ENCODE results near the gene C22orf31. TPM values are rescaled to one million over a fixed set of nuclear protein-coding genes. Genes with fewer than 3 reads are reported as not detected.

C22orf31 gene
- total and polyA plus RNA-seq, 4 experiments from 2014 or later, result not detected

GRCh38 chr22:29098296-29098695, 36.7 kb upstream of the C22orf31 start:
- intact Hi-C loops (cut with micrococcal nuclease), result no loop called here
- CTCF ChIA-PET (ENCODE audit: partially characterized antibody), result no interaction called here
- H3K4me1 Mint-ChIP-seq, result no peaks in the 10 kb centered on the region

DNA sequence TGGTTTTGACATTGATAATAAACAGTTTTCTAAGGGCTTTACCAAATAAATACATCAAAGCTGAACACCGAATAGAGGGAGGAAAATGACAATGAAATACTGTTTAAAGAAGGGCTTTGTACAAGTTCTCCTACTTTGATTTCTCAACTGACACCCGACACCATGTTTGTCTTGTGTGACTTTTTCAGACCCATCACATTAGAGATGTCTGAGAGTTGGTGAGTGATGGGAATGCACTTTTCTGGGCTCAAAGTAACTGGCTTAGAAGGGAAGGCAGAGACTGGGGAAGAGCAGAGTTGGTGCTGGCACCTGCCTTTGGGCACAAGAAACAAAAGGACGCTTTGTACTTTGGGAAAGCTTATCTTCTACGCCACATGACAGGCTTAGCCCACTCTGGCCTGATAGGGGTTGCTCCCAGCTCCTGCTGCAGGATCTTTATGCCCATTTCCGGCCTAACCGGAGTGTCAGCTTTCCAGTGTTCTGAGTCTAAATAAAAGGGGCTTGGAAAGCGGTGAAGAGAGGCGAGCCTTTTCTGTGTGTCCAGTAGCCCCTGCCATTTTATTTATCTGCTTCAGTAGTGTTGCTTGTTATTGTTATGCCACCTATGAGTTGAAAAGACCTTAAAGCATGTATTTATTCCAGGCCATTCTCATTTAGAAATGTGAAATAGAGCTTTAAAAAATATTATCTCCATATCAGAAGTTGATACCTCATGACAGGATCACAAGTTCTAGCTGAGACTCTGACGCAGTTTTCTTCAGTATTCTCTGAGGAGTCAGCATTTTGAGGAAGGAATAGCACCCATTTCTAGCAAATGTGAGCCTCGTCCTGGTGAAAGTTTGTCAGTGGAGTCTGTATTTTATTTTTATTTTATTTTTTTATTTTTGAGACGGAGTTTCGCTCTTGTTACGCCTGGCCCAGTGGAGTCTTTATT, 35.4 kb upstream of the C22orf31 start:
- Histone ChIP-seq H3K27ac (ENCODE audit: low read depth, low read length) (no peak overlapping the region), H3K4me1 (ENCODE audit: insufficient read depth, low read length) (no peaks in the 10 kb centered on the region), H3K9me3 (ENCODE audit: control insufficient read depth in 1 of 2, low read length in 2 of 2) (no peaks in the 10 kb centered on the region), H3K36me3 (ENCODE audit: insufficient read depth, low read length) (no peaks in the 10 kb centered on the region), H3K27me3 (ENCODE audit: insufficient read depth, low read length) (no peaks in the 10 kb centered on the region), H3K4me3 (ENCODE audit: low read length in 2 of 2) (no peak overlapping the region)
- intact Hi-C loops (cut with micrococcal nuclease), result no loop called here
- no peak for DNase-seq
- H3K4me1 Mint-ChIP-seq, result no peaks in the 10 kb centered on the region
- no peaks in the 10 kb centered on the region for H3K36me3 Mint-ChIP-seq
- H3K4me3 Mint-ChIP-seq, result no peak overlapping the region
- no peak overlapping the region for H3K27ac Mint-ChIP-seq
- ChIA-PET POLR2A (ENCODE audit: partially characterized antibody) (no interaction called here), CTCF (ENCODE audit: partially characterized antibody) (no interaction called here)
- peaks cover 2 to 4% of the 10 kb centered on the region in 2 donors for H3K27me3 Mint-ChIP-seq
- no peaks in the 10 kb centered on the region for H3K9me3 Mint-ChIP-seq

More at GRCh38 chr22:29098296-29098695, 36.7 kb upstream of the C22orf31 start:
- no peak overlapping the region for H3K4me3 Mint-ChIP-seq
- H3K4me3 ChIP-seq (ENCODE audit: low read length in 2 of 2), result no peak overlapping the region
- H3K27ac ChIP-seq (ENCODE audit: low read depth, low read length), result no peak overlapping the region
- peaks cover 1 to 5% of the 10 kb centered on the region in 2 donors for H3K27me3 Mint-ChIP-seq
- H3K4me1 ChIP-seq (ENCODE audit: insufficient read depth, low read length), result no peaks in the 10 kb centered on the region
- H3K9me3 Mint-ChIP-seq, result no peaks in the 10 kb centered on the region
- no peaks in the 10 kb centered on the region for H3K9me3 ChIP-seq (ENCODE audit: control insufficient read depth in 1 of 2, low read length in 2 of 2)
- H3K27me3 ChIP-seq (ENCODE audit: insufficient read depth, low read length), result no peaks in the 10 kb centered on the region
- H3K27ac Mint-ChIP-seq, result no peak overlapping the region
- no peaks in the 10 kb centered on the region for H3K36me3 Mint-ChIP-seq
- no peak for DNase-seq
- POLR2A ChIA-PET (ENCODE audit: partially characterized antibody), result no interaction called here
- no peaks in the 10 kb centered on the region for H3K36me3 ChIP-seq (ENCODE audit: insufficient read depth, low read length)

- POLR2A ChIA-PET (ENCODE audit: partially characterized antibody), result interaction anchor here (0.7 kb wide), 1 partner anchor 509 kb away, joined by 3 read pairs; no protein-coding TSS in a partner anchor
Measured at GRCh38 chr22:29095459-29095858, 33.8 kb upstream of the C22orf31 start.

DNA sequence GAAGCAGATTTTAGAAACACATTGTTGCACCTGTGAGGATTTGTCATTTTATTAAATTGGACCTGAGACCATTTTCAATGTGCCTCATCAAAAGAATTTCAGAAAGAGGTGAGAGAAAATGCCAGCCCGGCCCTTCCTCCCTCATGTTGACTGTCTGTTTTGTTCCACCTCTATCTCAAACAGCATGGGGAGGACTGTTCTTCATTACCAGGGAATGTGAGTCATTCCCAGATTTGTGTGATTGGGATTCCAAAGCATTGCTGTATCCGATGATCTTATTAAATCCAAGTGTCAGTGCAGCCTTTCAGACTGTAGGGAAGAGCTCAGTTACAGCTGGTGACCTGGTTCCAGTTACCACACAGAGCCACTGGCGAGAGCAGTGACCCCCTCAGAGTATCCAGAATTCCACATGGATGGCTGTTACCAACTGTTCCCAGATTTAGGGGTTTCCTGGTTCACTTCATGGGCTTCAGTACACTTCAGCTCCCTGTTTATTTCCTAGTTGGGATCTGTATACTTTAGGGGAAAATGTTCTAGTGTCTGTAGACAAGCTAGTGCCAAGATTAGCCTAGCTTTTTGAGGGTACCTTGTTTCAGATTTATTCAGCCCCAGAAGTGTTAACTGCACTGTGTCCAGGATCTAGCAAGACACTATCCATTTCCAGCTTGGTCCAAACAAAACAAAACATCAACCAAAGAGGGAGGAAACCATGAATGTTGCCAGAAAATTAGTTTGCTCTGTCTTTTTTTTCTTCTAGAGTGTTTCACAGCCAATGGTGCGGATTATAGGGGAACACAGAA, 32.1 kb upstream of the C22orf31 start:
- no peaks in the 10 kb centered on the region for H3K27me3 ChIP-seq (ENCODE audit: insufficient read depth, low read length)
- H3K9me3 ChIP-seq (ENCODE audit: control insufficient read depth in 1 of 2, low read length in 2 of 2), result no peaks in the 10 kb centered on the region
- no peak overlapping the region for H3K4me3 ChIP-seq (ENCODE audit: low read length in 2 of 2)
- H3K36me3 ChIP-seq (ENCODE audit: insufficient read depth, low read length), result no peaks in the 10 kb centered on the region
- Mint-ChIP-seq H3K4me3 (no peak overlapping the region), H3K4me1 (no peaks in the 10 kb centered on the region), H3K27ac (no peak overlapping the region), H3K36me3 (no peaks in the 10 kb centered on the region), H3K9me3 (no peaks in the 10 kb centered on the region), H3K27me3 (peaks cover 15% of the 10 kb centered on the region in 2 donors)
- H3K4me1 ChIP-seq (ENCODE audit: insufficient read depth, low read length), result no peaks in the 10 kb centered on the region
- intact Hi-C loops (cut with micrococcal nuclease), result no loop called here
- DNase-seq, result no peak
- no peak overlapping the region for H3K27ac ChIP-seq (ENCODE audit: low read depth, low read length)
- CTCF ChIA-PET (ENCODE audit: partially characterized antibody), result interaction anchor here (0.6 to 0.9 kb wide), 2 partner anchors 15 to 18 kb away, joined by 3 read pairs; no protein-coding TSS in a partner anchor
- POLR2A ChIA-PET (ENCODE audit: partially characterized antibody), result no interaction called here

More at GRCh38 chr22:29095459-29095858, 33.8 kb upstream of the C22orf31 start:
- CTCF ChIA-PET (ENCODE audit: partially characterized antibody), result interaction anchor here (0.6 kb wide), 1 partner anchor 140 kb away, joined by 3 read pairs; no protein-coding TSS in a partner anchor
- Mint-ChIP-seq H3K27me3 (peaks cover 7 to 8% of the 10 kb centered on the region in 2 donors), H3K27ac (no peak overlapping the region), H3K36me3 (no peaks in the 10 kb centered on the region), H3K9me3 (no peaks in the 10 kb centered on the region), H3K4me3 (no peak overlapping the region), H3K4me1 (no peaks in the 10 kb centered on the region)
- no peak for DNase-seq
- Histone ChIP-seq H3K4me3 (ENCODE audit: low read length in 2 of 2) (no peak overlapping the region), H3K4me1 (ENCODE audit: insufficient read depth, low read length) (no peaks in the 10 kb centered on the region), H3K27me3 (ENCODE audit: insufficient read depth, low read length) (no peaks in the 10 kb centered on the region), H3K9me3 (ENCODE audit: control insufficient read depth in 1 of 2, low read length in 2 of 2) (no peaks in the 10 kb centered on the region), H3K27ac (ENCODE audit: low read depth, low read length) (no peak overlapping the region), H3K36me3 (ENCODE audit: insufficient read depth, low read length) (no peaks in the 10 kb centered on the region)
- intact Hi-C loops (cut with micrococcal nuclease), result no loop called here

- intact Hi-C loops (cut with micrococcal nuclease), result no loop called here
- no peak overlapping the region for H3K4me3 Mint-ChIP-seq
- ChIA-PET CTCF (ENCODE audit: partially characterized antibody) (interaction anchor here (0.6 kb wide), 1 partner anchor 14 kb away, joined by 3 read pairs; no protein-coding TSS in a partner anchor), POLR2A (ENCODE audit: partially characterized antibody) (no interaction called here)
- H3K4me1 Mint-ChIP-seq, result no peaks in the 10 kb centered on the region
- no peaks in the 10 kb centered on the region for H3K4me1 ChIP-seq (ENCODE audit: insufficient read depth, low read length)
- H3K27me3 ChIP-seq (ENCODE audit: insufficient read depth, low read length), result no peaks in the 10 kb centered on the region
- H3K36me3 Mint-ChIP-seq, result no peaks in the 10 kb centered on the region
- peaks cover 16% of the 10 kb centered on the region in 2 donors for H3K27me3 Mint-ChIP-seq
- H3K36me3 ChIP-seq (ENCODE audit: insufficient read depth, low read length), result no peaks in the 10 kb centered on the region
- H3K27ac ChIP-seq (ENCODE audit: low read depth, low read length), result no peak overlapping the region
- H3K4me3 ChIP-seq (ENCODE audit: low read length in 2 of 2), result no peak overlapping the region
- no peaks in the 10 kb centered on the region for H3K9me3 ChIP-seq (ENCODE audit: control insufficient read depth in 1 of 2, low read length in 2 of 2)
- H3K9me3 Mint-ChIP-seq, result no peaks in the 10 kb centered on the region
- no peak overlapping the region for H3K27ac Mint-ChIP-seq
- DNase-seq, result no peak
Measured at GRCh38 chr22:29093030-29093429, 31.4 kb upstream of the C22orf31 start.

DNA sequence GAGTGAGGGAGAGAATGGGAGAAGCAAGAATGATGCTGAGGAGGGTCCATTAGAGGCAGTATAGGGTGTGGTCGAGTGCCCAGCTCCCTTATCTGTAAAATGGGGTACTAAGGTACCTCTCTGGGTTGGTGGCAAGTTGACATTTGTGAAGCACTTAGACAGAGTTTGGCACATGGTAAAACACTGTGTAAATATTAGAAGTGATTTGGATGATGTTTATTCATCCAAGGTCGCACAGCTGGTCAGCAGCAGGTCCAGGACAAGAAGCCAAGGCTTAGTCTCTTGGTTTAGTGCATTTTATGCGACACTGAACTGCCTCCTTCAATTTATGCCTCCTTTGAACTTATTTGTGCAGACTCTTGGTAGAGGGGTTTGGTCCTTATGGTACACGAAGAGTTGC, 30.6 kb upstream of the C22orf31 start:
- H3K4me3 ChIP-seq (ENCODE audit: low read length in 2 of 2), result no peak overlapping the region
- CTCF ChIA-PET (ENCODE audit: partially characterized antibody), result no interaction called here
- Mint-ChIP-seq H3K27ac (no peak overlapping the region), H3K36me3 (no peaks in the 10 kb centered on the region), H3K27me3 (peaks cover 17 to 18% of the 10 kb centered on the region in 2 donors), H3K9me3 (no peaks in the 10 kb centered on the region), H3K4me1 (no peaks in the 10 kb centered on the region), H3K4me3 (no peak overlapping the region)
- POLR2A ChIA-PET (ENCODE audit: partially characterized antibody), result no interaction called here
- intact Hi-C loops (cut with micrococcal nuclease), result no loop called here
- DNase-seq, result no peak
- H3K27ac ChIP-seq (ENCODE audit: low read depth, low read length), result no peak overlapping the region
- H3K27me3 ChIP-seq (ENCODE audit: insufficient read depth, low read length), result no peaks in the 10 kb centered on the region
- no peaks in the 10 kb centered on the region for H3K4me1 ChIP-seq (ENCODE audit: insufficient read depth, low read length)
- no peaks in the 10 kb centered on the region for H3K9me3 ChIP-seq (ENCODE audit: control insufficient read depth in 1 of 2, low read length in 2 of 2)
- no peaks in the 10 kb centered on the region for H3K36me3 ChIP-seq (ENCODE audit: insufficient read depth, low read length)

DNA sequence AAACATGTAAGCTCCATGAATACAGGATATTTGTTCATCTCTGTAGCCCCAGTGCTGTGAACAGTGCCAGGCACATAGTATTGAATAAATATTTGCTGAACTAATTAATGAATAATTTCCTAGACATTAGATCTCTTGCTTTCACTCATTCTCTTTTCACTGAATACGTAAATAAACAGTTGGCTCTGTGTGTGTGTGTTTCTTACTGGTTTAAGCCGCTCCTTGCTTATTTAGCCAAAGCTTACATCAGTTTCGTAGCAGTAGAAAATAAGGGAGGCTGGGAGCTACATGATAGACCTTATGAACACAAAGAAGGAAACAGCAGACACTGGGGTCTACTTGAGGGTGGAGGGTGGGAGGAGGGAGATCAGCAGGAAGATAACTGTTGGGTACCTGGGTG, 28.4 kb upstream of the C22orf31 start:
- no peaks in the 10 kb centered on the region for H3K4me1 ChIP-seq (ENCODE audit: insufficient read depth, low read length)
- no peak overlapping the region for H3K27ac ChIP-seq (ENCODE audit: low read depth, low read length)
- intact Hi-C loops (cut with micrococcal nuclease), result no loop called here
- H3K36me3 Mint-ChIP-seq, result no peaks in the 10 kb centered on the region
- H3K4me3 Mint-ChIP-seq, result no peak overlapping the region
- no peaks in the 10 kb centered on the region for H3K9me3 ChIP-seq (ENCODE audit: control insufficient read depth in 1 of 2, low read length in 2 of 2)
- DNase-seq, result no peak
- H3K27me3 ChIP-seq (ENCODE audit: insufficient read depth, low read length), result no peaks in the 10 kb centered on the region
- H3K27me3 Mint-ChIP-seq, result peaks cover 18 to 19% of the 10 kb centered on the region in 2 donors
- H3K4me1 Mint-ChIP-seq, result no peaks in the 10 kb centered on the region
- ChIA-PET POLR2A (ENCODE audit: partially characterized antibody) (no interaction called here), CTCF (ENCODE audit: partially characterized antibody) (interaction anchor here (0.6 kb wide), 1 partner anchor 197 kb away, joined by 3 read pairs; no protein-coding TSS in a partner anchor)
- no peak overlapping the region for H3K27ac Mint-ChIP-seq
- H3K4me3 ChIP-seq (ENCODE audit: low read length in 2 of 2), result no peak overlapping the region
- no peaks in the 10 kb centered on the region for H3K36me3 ChIP-seq (ENCODE audit: insufficient read depth, low read length)
- no peaks in the 10 kb centered on the region for H3K9me3 Mint-ChIP-seq

All from CD4-positive, alpha-beta memory T cell (primary cell).